Transverse colon (tissue), 4 donors: ENCODE data around the gene SPIN1. TPM values are rescaled to one million over a fixed set of nuclear protein-coding genes. Genes with fewer than 3 reads are reported as not detected.

Experiments used
- DNase-seq: peaks from one replicate; pipeline ENCODE4 v3.0.0-alpha.2; 2019
- H3K27ac ChIP-seq, 4 donors: fragments of 200-600 bp; sonication (generic); 2 replicates each; pipeline ENCODE4 v1.5.1; 2016 to 2018; ENCODE audit warnings: inconsistent platforms in 4 of 4
- H3K27me3 ChIP-seq: fragments of 200-600 bp; sonication (generic); 2 replicates; pipeline ENCODE4 v1.5.1; 2017; ENCODE audit warnings: inconsistent platforms
- H3K36me3 ChIP-seq, 4 donors: fragments of 200-600 bp; sonication (generic); 2 replicates each; pipeline ENCODE4 v1.5.1; 2017 to 2019; ENCODE audit warnings: inconsistent platforms in 4 of 4
- H3K4me1 ChIP-seq, 4 donors: fragments of 200-600 bp; sonication (generic); 2 replicates each; pipeline ENCODE4 v1.5.1; 2017 to 2020; ENCODE audit warnings: inconsistent platforms in 4 of 4
- H3K4me3 ChIP-seq, 4 donors: fragments of 200-600 bp; sonication (generic); 1 replicate in 1 of 4; 2 replicates in 3 of 4; pipeline versions ENCODE4 v1.5.1 to v1.6.1; 2017 to 2019; ENCODE audit warnings: inconsistent platforms in 4 of 4
- H3K9me3 ChIP-seq, 2 donors: fragments of 200-600 bp; sonication (generic); 2 replicates each; pipeline ENCODE4 v1.5.1; 2017 to 2019; ENCODE audit warnings: inconsistent platforms in 2 of 2
- CTCF ChIP-seq, 5 experiments: fragments of 200-600 bp in 3 of 5; fragments of 450-650 bp in 2 of 5; sonication (generic) in 3 of 5; IDR thresholded peaks; 1 replicate in 2 of 5; 2 replicates in 3 of 5; pipeline ENCODE4 v1.5.1; 2016 to 2017; ENCODE audit warnings: antibody characterized with exemption in 5 of 5, inconsistent platforms in 3 of 5, mild to moderate bottlenecking in 2 of 5, moderate library complexity in 1 of 5
- EP300 ChIP-seq: sonication (generic); formaldehyde crosslinking; IDR thresholded peaks from one replicate; pipeline ENCODE4 v1.6.1; 2017; ENCODE audit warnings: antibody characterized with exemption, low read depth
- POLR2A ChIP-seq: fragments of 450-650 bp; IDR thresholded peaks from one replicate; pipeline ENCODE4 v1.6.1; 2016; ENCODE audit warnings: antibody characterized with exemption, mild to moderate bottlenecking, moderate library complexity
- POLR2AphosphoS5 ChIP-seq, 3 donors: sonication (generic); formaldehyde crosslinking; IDR thresholded peaks; one replicate each; pipeline ENCODE4 v1.6.1; 2016; ENCODE audit warnings: antibody characterized with exemption in 3 of 3
- WGBS, 2 donors: methylation state at CpG; one replicate each; pipeline ENCODE4 v1.1.5; 2018; ENCODE audit warnings: low coverage in 1 of 2; 5-methylcytosine and 5-hydroxymethylcytosine counted together
- in situ Hi-C, 4 donors: fragments of 200-750 bp; cut with MboI; loops; one replicate each; pipeline versions ENCODE4 v1.15.0 to v1.15.1; 2017; ENCODE audit warnings: low sequenced_read_pairs in 3 of 4, low pct_ligation_motif_present in 1 of 4, low pct_unique_long_range_greater_than_20kb in 1 of 4
- intact Hi-C: fragments of 100-400 bp; cut with DNase I; formaldehyde crosslinking; loops from one replicate; pipeline ENCODE4 v1.15.1; 2023; ENCODE audit warnings: low total_unique reads
- total RNA-seq, 4 donors: library from RNA; depleted of rRNA; stranded (reverse); fragments of >200 nt; gene quantifications; one replicate each; pipeline ENCODE4 v1.1.0, GENCODE V29; 2016

Gene SPIN1
- total RNA-seq, 4 donors from 2014 or later, result 33.7 to 72.4 (median 57.3) TPM

DNA sequence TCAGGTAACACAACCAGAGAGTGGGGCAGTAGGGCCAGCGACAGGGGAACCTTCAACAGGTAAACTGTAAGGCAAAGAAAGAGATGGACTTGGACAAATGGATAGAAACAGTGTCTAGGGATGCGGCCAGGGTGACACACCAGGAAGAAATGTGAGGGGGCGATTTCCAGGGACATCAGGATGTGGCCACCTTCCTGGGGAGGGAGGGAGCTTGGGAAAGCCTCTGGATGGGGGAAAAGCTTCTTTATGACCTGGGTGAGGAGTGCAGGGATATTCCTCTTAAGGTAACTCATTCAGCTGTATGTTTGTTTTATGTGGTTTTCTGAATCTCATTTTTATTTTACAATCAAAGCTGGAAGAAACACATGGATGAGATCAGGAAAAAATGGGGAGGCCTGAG, 134.8 kb downstream of the SPIN1 start:
- no peak for TF ChIP-seq POLR2A
- TF ChIP-seq EP300, result no peak
- no peak for TF ChIP-seq POLR2AphosphoS5 (IDR thresholded peaks at IDR 0.05)
- no peak for TF ChIP-seq CTCF (IDR thresholded peaks at IDR 0.05)
- Histone ChIP-seq H3K4me3 (no peak overlapping the region), H3K36me3 (no peaks in the 10 kb centered on the region), H3K27me3 (no peaks in the 10 kb centered on the region), H3K27ac (no peak overlapping the region), H3K4me1 (no peaks in the 10 kb centered on the region), H3K9me3 (no peaks in the 10 kb centered on the region)
- intact Hi-C loops (no loop called here), in situ Hi-C loops (no loop called here)
- WGBS, 2 donors, result 78 to 87% methylated on average over 2 to 3 of the region's 3 CpGs
- DNase-seq, result no peak

- H3K9me3 ChIP-seq, result no peaks in the 10 kb centered on the region
- no peak overlapping the region for H3K4me3 ChIP-seq
- 78% methylated on average over 8 of the region's 8 CpGs; no CpG with 5 or more reads in 1 of the 2 donors for WGBS, 2 donors
- DNase-seq, result no peak
- H3K27me3 ChIP-seq, result no peaks in the 10 kb centered on the region
- H3K36me3 ChIP-seq, result no peaks in the 10 kb centered on the region
- no peak overlapping the region for H3K27ac ChIP-seq
- TF ChIP-seq CTCF (IDR thresholded peaks at IDR 0.05), result no peak
- in situ Hi-C loops (no loop called here), intact Hi-C loops (no loop called here)
- H3K4me1 ChIP-seq, result no peaks in the 10 kb centered on the region
Observed at GRCh38 chr9:88524911-88525310, 136.7 kb downstream of the SPIN1 start.

GRCh38 chr9:88527618-88528017, 139.4 kb downstream of the SPIN1 start:
- no peaks in the 10 kb centered on the region for H3K36me3 ChIP-seq
- H3K27ac ChIP-seq, result peak overlapping the region in 1 of 4 donors; percentile 3
- H3K9me3 ChIP-seq, result no peaks in the 10 kb centered on the region
- H3K4me3 ChIP-seq, result no peak overlapping the region
- intact Hi-C loops (no loop called here), in situ Hi-C loops (no loop called here)
- no peak for DNase-seq
- peaks cover 0 to 3% (median 0%) of the 10 kb centered on the region in 4 donors for H3K4me1 ChIP-seq
- H3K27me3 ChIP-seq, result peaks cover 14% of the 10 kb centered on the region
- WGBS, 2 donors, result 62 to 68% methylated on average over 5 to 7 of the region's 7 CpGs
- TF ChIP-seq EP300 (no peak), POLR2AphosphoS5 (IDR thresholded peaks at IDR 0.05) (no peak), POLR2A (no peak), CTCF (IDR thresholded peaks at IDR 0.05) (no peak)

Other genes with a start within 250 kb of the SPIN1 start
- gene SPATA31C2, start 250.0 kb upstream of the SPIN1 start, total RNA-seq, result not detected
- gene NXNL2, start 146.7 kb downstream of the SPIN1 start, total RNA-seq, result not detected